ENCODE data around the gene NIN.

NIN gene

GRCh38 chr14:50839048-50839447, 8.1 kb upstream of the NIN start:
- peak in 1 of 2 experiments; percentile 35 for DNase-seq

GRCh38 chr14:50837850-50838470, 7.0 kb upstream of the NIN start:
- no peak for DNase-seq

- no peak for DNase-seq
Observed at GRCh38 chr14:50837271-50837670, 6.3 kb upstream of the NIN start.

GRCh38 chr14:50836515-50836914, 5.6 kb upstream of the NIN start:
- no peak for DNase-seq

GRCh38 chr14:50835280-50835679, 4.3 kb upstream of the NIN start:
- no peak for DNase-seq

- no peak for DNase-seq
Observed at GRCh38 chr14:50834802-50835276, 3.9 kb upstream of the NIN start.

- no peak for DNase-seq
Observed at GRCh38 chr14:50832935-50833630, 2.1 kb upstream of the NIN start.

GRCh38 chr14:50831726-50832168, 785 bp upstream of the NIN start:
- no peak for DNase-seq

- peak; percentile 73 to 79 for DNase-seq
Observed at GRCh38 chr14:50830044-50830931, 674 bp downstream of the NIN start.

GRCh38 chr14:50829489-50830043, 1.4 kb downstream of the NIN start:
- no peak for DNase-seq

- no peak for DNase-seq
Observed at GRCh38 chr14:50828721-50829488, 2.1 kb downstream of the NIN start.

GRCh38 chr14:50826681-50827080, 4.3 kb downstream of the NIN start:
- DNase-seq, result no peak

- DNase-seq, result no peak
Observed at GRCh38 chr14:50825307-50825706, 5.7 kb downstream of the NIN start.

GRCh38 chr14:50823762-50824636, 7.0 kb downstream of the NIN start:
- DNase-seq, result no peak

- DNase-seq, result peak in 1 of 2 experiments; percentile 35
Observed at GRCh38 chr14:50823051-50823761, 7.8 kb downstream of the NIN start.

- peak; percentile 28 to 32 for DNase-seq
Observed at GRCh38 chr14:50822501-50823042, 8.4 kb downstream of the NIN start.

GRCh38 chr14:50821510-50822464, 9.2 kb downstream of the NIN start:
- peak; percentile 52 to 59 for DNase-seq

GRCh38 chr14:50820786-50821509, 10.0 kb downstream of the NIN start:
- DNase-seq, result no peak
